KMS-11 (cell line): ENCODE data around the gene NOL4L.
A peak's percentile ranks its signal among the peaks of the same experiment; 100 is the strongest.

Source experiments
- H2AFZ ChIP-seq: fragments of 200-600 bp; sonication (generic); 2 replicates; pipeline ENCODE4 v1.6.1; 2016; ENCODE audit warnings: antibody characterized with exemption, mixed run types, low read depth
- H3K27ac ChIP-seq: fragments of 200-600 bp; sonication (generic); 2 replicates; pipeline ENCODE4 v1.6.1; 2016; ENCODE audit warnings: mild to moderate bottlenecking, mixed run types
- H3K27me3 ChIP-seq: fragments of 200-600 bp; sonication (generic); 2 replicates; pipeline ENCODE4 v1.6.1; 2017; ENCODE audit warnings: mild to moderate bottlenecking, low read depth, mixed run types, moderate library complexity; ENCODE audit not compliant: insufficient read depth
- H3K36me3 ChIP-seq: fragments of 200-600 bp; sonication (generic); 2 replicates; pipeline ENCODE4 v1.6.1; 2017; ENCODE audit warnings: mild to moderate bottlenecking, mixed run types; ENCODE audit not compliant: insufficient read depth
- H3K4me1 ChIP-seq: fragments of 200-600 bp; sonication (generic); 2 replicates; pipeline ENCODE4 v1.6.1; 2016; ENCODE audit warnings: mild to moderate bottlenecking, low read depth, mixed run types; ENCODE audit not compliant: poor library complexity, severe bottlenecking
- H3K4me2 ChIP-seq: fragments of 200-600 bp; sonication (generic); 2 replicates; pipeline ENCODE4 v1.7.0; 2016; ENCODE audit warnings: mild to moderate bottlenecking, mixed run types
- H3K4me3 ChIP-seq: fragments of 200-600 bp; sonication (generic); IDR thresholded peaks from 2 replicates; pipeline ENCODE4 v1.6.1; 2017; ENCODE audit warnings: low read depth, low read length, mixed read lengths; ENCODE audit not compliant: insufficient read depth
- H3K79me2 ChIP-seq: fragments of 200-600 bp; sonication (generic); 2 replicates; pipeline ENCODE4 v1.6.1; 2016; ENCODE audit warnings: low read depth, mixed run types; ENCODE audit not compliant: insufficient read depth
- H3K9ac ChIP-seq: fragments of 200-600 bp; sonication (generic); 2 replicates; pipeline ENCODE4 v1.6.1; 2016; ENCODE audit warnings: mild to moderate bottlenecking, mixed run types
- H4K20me1 ChIP-seq: fragments of 200-600 bp; sonication (generic); 2 replicates; pipeline ENCODE4 v1.6.1; 2016; ENCODE audit warnings: mild to moderate bottlenecking, mixed run types; ENCODE audit not compliant: insufficient read depth
- TF ChIP-seq, protein P1 (sequence below): fragments of 200-600 bp; sonication (generic); conservative IDR thresholded peaks from 2 replicates; pipeline ENCODE4 v1.6.1; 2017; ENCODE audit warnings: low read depth, mild to moderate bottlenecking, antibody characterized with exemption, low read length, moderate library complexity, mixed read lengths

NOL4L gene

DNA sequence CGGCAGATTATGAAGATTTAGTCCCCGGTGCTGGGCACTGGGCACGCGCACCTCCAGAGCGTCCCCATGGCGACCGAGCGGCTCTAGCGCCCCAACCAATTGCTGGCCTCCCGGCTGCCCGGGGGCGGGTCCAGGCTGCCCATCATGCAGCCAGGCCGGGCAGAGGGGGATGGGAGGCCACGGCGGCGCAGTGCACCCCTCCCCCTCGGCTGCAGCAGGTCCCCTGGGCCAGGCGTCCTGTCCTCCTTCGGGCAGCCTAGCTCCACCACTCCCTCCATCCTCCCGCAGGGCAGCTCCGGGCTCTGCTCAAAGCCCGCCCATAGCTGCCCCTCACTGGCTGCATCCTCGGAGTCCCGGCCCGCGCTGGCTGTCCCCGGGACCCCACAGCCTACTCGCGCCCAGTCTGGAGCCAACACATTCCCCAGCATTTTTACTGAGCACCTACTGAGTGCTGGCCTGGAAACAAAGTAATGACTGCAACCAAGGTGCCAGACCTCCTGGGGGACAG is 127.6 kb downstream of the NOL4L start:
- H3K27me3 ChIP-seq, result no peaks in the 10 kb centered on the region
- H3K36me3 ChIP-seq, result no peaks in the 10 kb centered on the region
- no peaks in the 10 kb centered on the region for H4K20me1 ChIP-seq
- H3K4me3 ChIP-seq, result no peak overlapping the region
- H3K4me2 ChIP-seq, result peak overlapping the region; percentile 86
- peak overlapping the region; percentile 51; the same call in 1 of the 2 replicates for H3K9ac ChIP-seq
- H3K27ac ChIP-seq, result peak overlapping the region; percentile 45
- TF ChIP-seq, protein P1, sequence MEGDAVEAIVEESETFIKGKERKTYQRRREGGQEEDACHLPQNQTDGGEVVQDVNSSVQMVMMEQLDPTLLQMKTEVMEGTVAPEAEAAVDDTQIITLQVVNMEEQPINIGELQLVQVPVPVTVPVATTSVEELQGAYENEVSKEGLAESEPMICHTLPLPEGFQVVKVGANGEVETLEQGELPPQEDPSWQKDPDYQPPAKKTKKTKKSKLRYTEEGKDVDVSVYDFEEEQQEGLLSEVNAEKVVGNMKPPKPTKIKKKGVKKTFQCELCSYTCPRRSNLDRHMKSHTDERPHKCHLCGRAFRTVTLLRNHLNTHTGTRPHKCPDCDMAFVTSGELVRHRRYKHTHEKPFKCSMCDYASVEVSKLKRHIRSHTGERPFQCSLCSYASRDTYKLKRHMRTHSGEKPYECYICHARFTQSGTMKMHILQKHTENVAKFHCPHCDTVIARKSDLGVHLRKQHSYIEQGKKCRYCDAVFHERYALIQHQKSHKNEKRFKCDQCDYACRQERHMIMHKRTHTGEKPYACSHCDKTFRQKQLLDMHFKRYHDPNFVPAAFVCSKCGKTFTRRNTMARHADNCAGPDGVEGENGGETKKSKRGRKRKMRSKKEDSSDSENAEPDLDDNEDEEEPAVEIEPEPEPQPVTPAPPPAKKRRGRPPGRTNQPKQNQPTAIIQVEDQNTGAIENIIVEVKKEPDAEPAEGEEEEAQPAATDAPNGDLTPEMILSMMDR, result no peak
- peak overlapping the region; percentile 81 for H2AFZ ChIP-seq
- peaks cover 18% of the 10 kb centered on the region for H3K4me1 ChIP-seq
- H3K79me2 ChIP-seq, result no peaks in the 10 kb centered on the region

DNA sequence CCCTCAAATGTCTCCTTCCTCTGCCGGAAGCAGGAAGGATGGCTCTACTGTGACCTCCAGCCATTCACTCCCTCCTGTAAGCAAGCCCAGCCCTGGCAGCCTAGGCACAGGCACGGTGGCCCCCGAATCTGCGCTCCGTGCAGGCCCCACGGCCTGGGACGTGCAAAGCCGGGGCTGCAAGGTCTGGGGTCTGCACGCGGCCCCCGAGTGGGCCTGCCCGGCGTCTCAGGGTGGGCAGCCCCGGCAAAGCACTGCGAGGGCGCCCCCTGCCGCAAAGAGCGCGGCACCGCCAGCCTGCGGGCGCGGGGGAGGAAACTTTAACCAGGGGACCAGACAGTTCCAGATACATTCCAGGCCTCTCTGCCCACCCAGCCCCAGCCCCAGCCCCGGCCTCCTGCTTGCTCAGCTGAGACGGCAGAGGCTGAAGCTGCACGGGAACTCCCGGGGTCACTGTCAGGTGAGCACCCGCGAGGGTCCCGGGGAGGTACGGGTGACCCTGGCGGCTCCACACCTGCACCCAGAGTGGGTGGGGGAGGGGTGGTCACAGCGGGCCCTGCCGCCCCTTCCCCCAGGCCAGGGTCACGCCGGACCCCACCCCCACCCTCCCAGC is 128.2 kb downstream of the NOL4L start:
- TF ChIP-seq, protein P1, result peak; percentile 91
- Histone ChIP-seq H2AFZ (peak overlapping the region; percentile 81), H3K4me2 (peak overlapping the region; percentile 86), H3K36me3 (no peaks in the 10 kb centered on the region), H3K27ac (peak overlapping the region; percentile 45), H3K79me2 (no peaks in the 10 kb centered on the region), H3K4me1 (peaks cover 18% of the 10 kb centered on the region), H3K9ac (peak overlapping the region; percentile 51; the same call in 1 of the 2 replicates), H4K20me1 (no peaks in the 10 kb centered on the region), H3K27me3 (no peaks in the 10 kb centered on the region), H3K4me3 (no peak overlapping the region)

GRCh38 chr20:32455901-32456701 is 129.0 kb downstream of the NOL4L start:
- Histone ChIP-seq H3K27ac (peak overlapping the region; percentile 45; the same call in 1 of the 2 replicates), H3K36me3 (no peaks in the 10 kb centered on the region), H3K4me2 (peak overlapping the region; percentile 86), H4K20me1 (no peaks in the 10 kb centered on the region), H2AFZ (peak overlapping the region; percentile 81), H3K4me3 (no peak overlapping the region), H3K9ac (peak overlapping the region; percentile 51; the same call in 1 of the 2 replicates), H3K27me3 (no peaks in the 10 kb centered on the region), H3K79me2 (no peaks in the 10 kb centered on the region), H3K4me1 (peaks cover 18% of the 10 kb centered on the region)
- TF ChIP-seq, protein P1, result no peak

DNA sequence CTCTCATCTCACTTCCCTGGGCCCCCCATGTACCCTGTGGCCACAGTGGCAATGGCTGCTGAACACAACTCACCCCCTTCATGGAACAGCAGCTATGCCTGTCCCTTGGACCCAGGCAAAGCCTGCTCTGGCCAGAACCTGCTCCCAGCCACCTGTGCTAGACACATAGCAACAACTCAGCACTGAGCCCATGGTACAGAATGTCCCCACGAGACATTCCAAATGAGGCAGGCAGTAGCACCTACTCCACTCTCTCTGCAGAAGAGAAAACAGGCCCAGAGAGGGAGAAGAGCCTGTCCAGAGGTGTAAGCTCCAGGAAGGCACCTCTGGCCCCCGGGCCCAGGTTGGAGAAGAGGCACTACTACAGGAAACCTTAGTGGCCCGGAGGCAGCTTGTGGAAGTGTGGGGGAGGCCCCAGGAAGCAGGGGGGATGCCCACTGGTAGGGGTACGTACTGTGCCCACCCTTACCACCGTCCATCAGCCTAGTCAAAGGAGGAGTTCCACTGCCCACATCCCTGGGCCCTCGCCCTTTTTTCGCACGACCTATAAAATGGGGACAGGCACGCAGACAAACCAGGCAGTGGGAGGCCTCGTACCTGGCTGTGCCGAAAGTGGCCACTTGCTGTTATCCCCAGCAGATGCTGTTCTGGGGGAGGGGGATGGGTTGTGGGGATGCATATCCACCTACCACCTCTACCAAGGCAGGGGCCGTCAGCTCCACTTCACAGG is 129.8 kb downstream of the NOL4L start:
- Histone ChIP-seq H2AFZ (no peak overlapping the region), H4K20me1 (no peaks in the 10 kb centered on the region), H3K9ac (no peak overlapping the region), H3K79me2 (no peaks in the 10 kb centered on the region), H3K4me1 (peaks cover 18% of the 10 kb centered on the region), H3K36me3 (no peaks in the 10 kb centered on the region), H3K27ac (no peak overlapping the region), H3K27me3 (no peaks in the 10 kb centered on the region), H3K4me2 (no peak overlapping the region), H3K4me3 (no peak overlapping the region)
- TF ChIP-seq, protein P1, result no peak
